HepG2 (cell line): ENCODE measurements around the gene TRAF4. TPM values are rescaled to one million over a fixed set of nuclear protein-coding genes. Genes with fewer than 3 reads are reported as not detected.

ENCODE experiments used
- GMEB1 ChIP-seq: sonication (generic); formaldehyde crosslinking; IDR thresholded peaks from 2 replicates; pipeline ENCODE4 v1.5.1; 2020; ENCODE audit warnings: missing genetic modification reagents, mild to moderate bottlenecking, borderline replicate concordance
- HINFP ChIP-seq: sonication (generic); formaldehyde crosslinking; IDR thresholded peaks from 2 replicates; pipeline ENCODE4 v1.4.0; 2020; ENCODE audit warnings: low read depth, mild to moderate bottlenecking, missing genetic modification reagents
- MYC ChIP-seq: sonication (generic); formaldehyde crosslinking; IDR thresholded peaks from 2 replicates; pipeline ENCODE4 v1.9.0; 2021; ENCODE audit warnings: missing genetic modification reagents, borderline replicate concordance
- NFYB ChIP-seq: sonication (generic); formaldehyde crosslinking; IDR thresholded peaks from 2 replicates; pipeline ENCODE4 v1.4.0; 2020; ENCODE audit warnings: missing genetic modification reagents
- RFXANK ChIP-seq: IDR thresholded peaks from 2 replicates; pipeline ENCODE4 v1.6.1; 2016
- SKIL ChIP-seq: sonication (generic); formaldehyde crosslinking; IDR thresholded peaks from 2 replicates; pipeline ENCODE4 v1.8.0; 2022; ENCODE audit warnings: missing genetic modification reagents, mild to moderate bottlenecking, moderate library complexity, borderline replicate concordance
- ZBTB20 ChIP-seq: sonication (generic); formaldehyde crosslinking; IDR thresholded peaks from 2 replicates; pipeline ENCODE4 v1.8.1; 2023; ENCODE audit warnings: missing genetic modification reagents, low read depth, mild to moderate bottlenecking, borderline replicate concordance
- ZNF317 ChIP-seq: sonication (generic); formaldehyde crosslinking; IDR thresholded peaks from 2 replicates; pipeline ENCODE4 v1.5.0; 2020; ENCODE audit warnings: mild to moderate bottlenecking, missing genetic modification reagents
- ZNF34 ChIP-seq: sonication (generic); formaldehyde crosslinking; IDR thresholded peaks from 2 replicates; pipeline ENCODE4 v1.4.0; 2020; ENCODE audit warnings: mild to moderate bottlenecking, missing genetic modification reagents, borderline replicate concordance
- ZNF547 ChIP-seq: sonication (generic); formaldehyde crosslinking; IDR thresholded peaks from 2 replicates; pipeline ENCODE4 v1.5.1; 2020; ENCODE audit warnings: mild to moderate bottlenecking, missing genetic modification reagents
- ZNF670 ChIP-seq: sonication (generic); formaldehyde crosslinking; IDR thresholded peaks from 2 replicates; pipeline ENCODE4 v1.8.0; 2022; ENCODE audit warnings: mild to moderate bottlenecking, missing genetic modification reagents, borderline replicate concordance
- ZNF772 ChIP-seq: sonication (generic); formaldehyde crosslinking; IDR thresholded peaks from 2 replicates; pipeline ENCODE4 v1.5.0; 2020; ENCODE audit warnings: mild to moderate bottlenecking, missing genetic modification reagents
- polyA plus RNA-seq, 8 experiments: library from polyadenylated mRNA; depleted of rRNA in 3 of 8; stranded (reverse) in 7 of 8; unstranded in 1 of 8; fragments of >200 nt; fragmentation: Illumina TruSeq in 4 of 8; extraction: Trizol in 4 of 8; gene quantifications; 2 replicates each; pipeline versions ENCODE4 v1.2.1 to v1.2.3, GENCODE V29; 2011 to 2016; ENCODE audit warnings: low read depth in 4 of 8, missing spikeins in 1 of 8, mixed read lengths in 1 of 8; ENCODE audit not compliant: insufficient read depth in 1 of 8
- total RNA-seq, 5 experiments: library from RNA; depleted of rRNA; stranded (reverse); fragments of >200 nt; fragmentation: Illumina TruSeq; extraction: Trizol; gene quantifications; 2 replicates each; pipeline ENCODE4 v1.2.3, GENCODE V29; 2016; ENCODE audit warnings: low read depth in 1 of 5
- TF ChIP-seq, protein P1 (sequence below): sonication (generic); formaldehyde crosslinking; IDR thresholded peaks from 2 replicates; pipeline ENCODE4 v1.4.0; 2020; ENCODE audit warnings: missing genetic modification reagents, borderline replicate concordance
- TF ChIP-seq, protein P2 (sequence below): sonication (generic); formaldehyde crosslinking; IDR thresholded peaks from 2 replicates; pipeline ENCODE4 v1.4.0; 2020; ENCODE audit warnings: missing genetic modification reagents, borderline replicate concordance
- TF ChIP-seq, protein P3 (sequence below): sonication (generic); formaldehyde crosslinking; IDR thresholded peaks from 2 replicates; pipeline ENCODE4 v1.8.1; 2023; ENCODE audit warnings: mild to moderate bottlenecking, missing genetic modification reagents
- TF ChIP-seq, protein P4 (sequence below): sonication (generic); formaldehyde crosslinking; IDR thresholded peaks from 2 replicates; pipeline ENCODE4 v1.5.1; 2020; ENCODE audit warnings: missing genetic modification reagents, mild to moderate bottlenecking, borderline replicate concordance

TRAF4 gene
- total and polyA plus RNA-seq, 2 of the 13 experiments (the other 11 are each of a cell fraction or from before 2014, with no cell fraction given): 86.0 to 89.9 TPM

DNA sequence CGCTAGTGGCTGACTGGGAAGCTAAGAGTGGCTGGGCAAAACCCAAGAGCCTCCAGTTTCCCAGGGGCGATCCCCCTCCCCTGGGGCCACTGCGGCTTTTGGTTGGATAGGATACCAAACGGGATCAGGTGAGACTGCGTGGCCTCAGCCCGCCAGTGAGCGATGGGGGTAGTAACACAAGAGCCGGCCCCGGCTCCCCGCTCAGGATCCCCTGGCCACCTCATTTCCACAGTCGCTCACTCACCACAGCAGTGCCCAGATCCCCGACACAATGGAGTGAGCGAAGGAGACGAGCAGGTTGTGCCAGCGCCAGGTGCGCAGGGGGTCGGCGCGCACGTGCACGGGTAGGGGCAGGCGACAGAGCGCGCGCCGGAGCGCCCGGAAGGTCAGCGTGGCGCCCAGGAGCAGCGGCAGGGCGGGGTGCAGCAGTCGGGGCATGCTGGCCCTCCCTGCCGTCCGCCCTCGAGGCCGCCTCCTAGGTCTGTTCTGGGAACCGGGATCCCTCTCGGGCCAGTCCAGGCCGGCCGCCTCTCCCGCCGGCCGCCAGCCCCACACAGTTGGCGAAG is 18.1 kb upstream of the TRAF4 start (continued):
- TF ChIP-seq GMEB1 (CRISPR knock-in tag) (peak; percentile 53; the same call in 1 of the 2 replicates), ZNF317 (peak; percentile 50; the same call in 1 of the 2 replicates), NFYB (CRISPR knock-in tag) (peak; percentile 69), ZNF34 (CRISPR knock-in tag) (no peak; the same call in 1 of the 2 replicates), MYC (peak; percentile 97), ZBTB20 (no peak), ZNF772 (CRISPR knock-in tag) (peak; percentile 82; the same call in 1 of the 2 replicates), ZNF670 (CRISPR knock-in tag) (peak; percentile 44; the same call in 1 of the 2 replicates), HINFP (CRISPR knock-in tag) (peak; percentile 68; the same call in 1 of the 2 replicates), SKIL (peak; percentile 44; the same call in 1 of the 2 replicates), RFXANK (CRISPR knock-in tag) (no peak), ZNF547 (CRISPR knock-in tag) (peak; percentile 84)
- TF ChIP-seq, protein P1, sequence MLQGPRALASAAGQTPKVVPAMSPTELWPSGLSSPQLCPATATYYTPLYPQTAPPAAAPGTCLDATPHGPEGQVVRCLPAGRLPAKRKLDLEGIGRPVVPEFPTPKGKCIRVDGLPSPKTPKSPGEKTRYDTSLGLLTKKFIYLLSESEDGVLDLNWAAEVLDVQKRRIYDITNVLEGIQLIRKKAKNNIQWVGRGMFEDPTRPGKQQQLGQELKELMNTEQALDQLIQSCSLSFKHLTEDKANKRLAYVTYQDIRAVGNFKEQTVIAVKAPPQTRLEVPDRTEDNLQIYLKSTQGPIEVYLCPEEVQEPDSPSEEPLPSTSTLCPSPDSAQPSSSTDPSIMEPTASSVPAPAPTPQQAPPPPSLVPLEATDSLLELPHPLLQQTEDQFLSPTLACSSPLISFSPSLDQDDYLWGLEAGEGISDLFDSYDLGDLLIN (CRISPR knock-in tag): 0 out of 2 replicates have a peak, but pooled peaks have one; percentile 49
- TF ChIP-seq, protein P2, sequence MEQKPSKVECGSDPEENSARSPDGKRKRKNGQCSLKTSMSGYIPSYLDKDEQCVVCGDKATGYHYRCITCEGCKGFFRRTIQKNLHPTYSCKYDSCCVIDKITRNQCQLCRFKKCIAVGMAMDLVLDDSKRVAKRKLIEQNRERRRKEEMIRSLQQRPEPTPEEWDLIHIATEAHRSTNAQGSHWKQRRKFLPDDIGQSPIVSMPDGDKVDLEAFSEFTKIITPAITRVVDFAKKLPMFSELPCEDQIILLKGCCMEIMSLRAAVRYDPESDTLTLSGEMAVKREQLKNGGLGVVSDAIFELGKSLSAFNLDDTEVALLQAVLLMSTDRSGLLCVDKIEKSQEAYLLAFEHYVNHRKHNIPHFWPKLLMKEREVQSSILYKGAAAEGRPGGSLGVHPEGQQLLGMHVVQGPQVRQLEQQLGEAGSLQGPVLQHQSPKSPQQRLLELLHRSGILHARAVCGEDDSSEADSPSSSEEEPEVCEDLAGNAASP: peak; percentile 28; the same call in 1 of the 2 replicates
- TF ChIP-seq, protein P3, sequence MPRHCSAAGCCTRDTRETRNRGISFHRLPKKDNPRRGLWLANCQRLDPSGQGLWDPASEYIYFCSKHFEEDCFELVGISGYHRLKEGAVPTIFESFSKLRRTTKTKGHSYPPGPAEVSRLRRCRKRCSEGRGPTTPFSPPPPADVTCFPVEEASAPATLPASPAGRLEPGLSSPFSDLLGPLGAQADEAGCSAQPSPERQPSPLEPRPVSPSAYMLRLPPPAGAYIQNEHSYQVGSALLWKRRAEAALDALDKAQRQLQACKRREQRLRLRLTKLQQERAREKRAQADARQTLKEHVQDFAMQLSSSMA (CRISPR knock-in tag): peak; percentile 79; the same call in 1 of the 2 replicates
- TF ChIP-seq, protein P4, sequence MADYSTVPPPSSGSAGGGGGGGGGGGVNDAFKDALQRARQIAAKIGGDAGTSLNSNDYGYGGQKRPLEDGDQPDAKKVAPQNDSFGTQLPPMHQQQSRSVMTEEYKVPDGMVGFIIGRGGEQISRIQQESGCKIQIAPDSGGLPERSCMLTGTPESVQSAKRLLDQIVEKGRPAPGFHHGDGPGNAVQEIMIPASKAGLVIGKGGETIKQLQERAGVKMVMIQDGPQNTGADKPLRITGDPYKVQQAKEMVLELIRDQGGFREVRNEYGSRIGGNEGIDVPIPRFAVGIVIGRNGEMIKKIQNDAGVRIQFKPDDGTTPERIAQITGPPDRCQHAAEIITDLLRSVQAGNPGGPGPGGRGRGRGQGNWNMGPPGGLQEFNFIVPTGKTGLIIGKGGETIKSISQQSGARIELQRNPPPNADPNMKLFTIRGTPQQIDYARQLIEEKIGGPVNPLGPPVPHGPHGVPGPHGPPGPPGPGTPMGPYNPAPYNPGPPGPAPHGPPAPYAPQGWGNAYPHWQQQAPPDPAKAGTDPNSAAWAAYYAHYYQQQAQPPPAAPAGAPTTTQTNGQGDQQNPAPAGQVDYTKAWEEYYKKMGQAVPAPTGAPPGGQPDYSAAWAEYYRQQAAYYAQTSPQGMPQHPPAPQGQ: peak; percentile 61; the same call in 1 of the 2 replicates
